GM12874 (cell line): ENCODE measurements around the gene CACTIN.
A peak's percentile ranks its signal among the peaks of the same experiment; 100 is the strongest.

Experiments
- TF ChIP-seq, protein P1 (sequence below): IDR thresholded peaks from 2 replicates; pipeline ENCODE4 v1.5.1; 2011; ENCODE audit warnings: low read depth, mild to moderate bottlenecking, control low read depth, low read length, moderate library complexity; ENCODE audit not compliant: insufficient read depth

Gene CACTIN

GRCh38 chr19:3626473-3627350, at the start of gene CACTIN:
CACTIN (minus strand) TSS chr19:3626790; CDS start chr19:3626762, 28 bp downstream.
- TF ChIP-seq, protein P1, sequence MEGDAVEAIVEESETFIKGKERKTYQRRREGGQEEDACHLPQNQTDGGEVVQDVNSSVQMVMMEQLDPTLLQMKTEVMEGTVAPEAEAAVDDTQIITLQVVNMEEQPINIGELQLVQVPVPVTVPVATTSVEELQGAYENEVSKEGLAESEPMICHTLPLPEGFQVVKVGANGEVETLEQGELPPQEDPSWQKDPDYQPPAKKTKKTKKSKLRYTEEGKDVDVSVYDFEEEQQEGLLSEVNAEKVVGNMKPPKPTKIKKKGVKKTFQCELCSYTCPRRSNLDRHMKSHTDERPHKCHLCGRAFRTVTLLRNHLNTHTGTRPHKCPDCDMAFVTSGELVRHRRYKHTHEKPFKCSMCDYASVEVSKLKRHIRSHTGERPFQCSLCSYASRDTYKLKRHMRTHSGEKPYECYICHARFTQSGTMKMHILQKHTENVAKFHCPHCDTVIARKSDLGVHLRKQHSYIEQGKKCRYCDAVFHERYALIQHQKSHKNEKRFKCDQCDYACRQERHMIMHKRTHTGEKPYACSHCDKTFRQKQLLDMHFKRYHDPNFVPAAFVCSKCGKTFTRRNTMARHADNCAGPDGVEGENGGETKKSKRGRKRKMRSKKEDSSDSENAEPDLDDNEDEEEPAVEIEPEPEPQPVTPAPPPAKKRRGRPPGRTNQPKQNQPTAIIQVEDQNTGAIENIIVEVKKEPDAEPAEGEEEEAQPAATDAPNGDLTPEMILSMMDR: no peak

- TF ChIP-seq, protein P1: no peak
These were observed 48.4 kb upstream of the CACTIN start for GRCh38 chr19:3674784-3675543.

DNA sequence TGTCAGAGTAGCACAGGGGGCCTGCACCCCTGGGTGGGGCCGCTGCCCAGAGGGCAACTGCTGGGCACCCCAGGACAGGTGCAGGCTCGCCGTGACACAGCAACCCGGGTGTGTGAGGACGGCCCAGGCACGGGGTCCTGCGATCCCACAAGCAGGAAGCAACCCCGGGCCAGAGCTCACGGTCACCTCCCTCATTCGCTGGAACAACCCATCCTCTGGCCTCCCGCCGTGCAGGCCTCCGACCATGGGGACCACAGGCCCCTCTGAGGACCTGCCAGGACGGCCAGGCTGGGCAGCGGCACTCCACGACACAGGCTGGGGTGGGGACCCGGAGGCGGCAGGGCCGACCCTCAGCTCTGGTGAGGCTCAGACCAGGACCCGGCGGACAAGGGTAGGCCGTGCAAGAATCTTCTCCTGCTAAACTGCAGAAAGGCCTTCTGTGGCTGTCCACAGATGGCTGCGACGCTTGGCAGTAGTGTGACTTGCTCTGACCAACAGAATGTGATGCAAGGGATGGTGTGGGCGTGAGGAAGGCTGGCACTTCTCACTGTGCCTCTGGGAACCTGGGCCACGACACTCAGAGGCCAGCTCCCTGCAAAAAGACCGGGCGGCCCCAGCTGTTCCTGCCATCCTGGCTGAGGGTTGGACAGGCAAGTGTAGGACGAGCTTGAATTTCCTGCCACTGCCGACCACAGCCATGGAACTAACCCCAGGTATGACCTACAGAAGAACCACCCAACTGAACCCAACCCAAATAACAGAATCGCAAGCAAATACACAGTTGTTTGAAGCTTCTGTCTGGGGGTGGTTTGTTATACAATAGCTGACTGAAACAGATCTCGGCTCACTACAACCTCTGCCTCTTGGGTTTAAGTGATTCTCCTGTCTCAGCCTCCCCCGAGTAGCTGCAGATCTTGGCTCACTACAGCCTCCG, 47.2 kb upstream of the CACTIN start:
- TF ChIP-seq, protein P1: no peak

GRCh38 chr19:3672993-3673392, 46.4 kb upstream of the CACTIN start:
- TF ChIP-seq, protein P1: 0 out of 2 replicates have a peak, but pooled peaks have one; percentile 3

- TF ChIP-seq, protein P1: no peak
These were observed 46.0 kb upstream of the CACTIN start for GRCh38 chr19:3672575-3672948.

GRCh38 chr19:3671680-3672574, 45.3 kb upstream of the CACTIN start:
- TF ChIP-seq, protein P1: no peak
